ENCODE data around the gene MAP4K4.

- TF ChIP-seq CTCF (conservative IDR thresholded peaks at IDR 0.05) (no peak), ZFX (IDR thresholded peaks at IDR 0.05) (no peak)
These were observed 23.6 kb upstream of the MAP4K4 start for GRCh38 chr2:101673920-101674319.

All from C4-2B (cell line).